Activated CD4-positive, alpha-beta T cell treated with anti-CD3 and anti-CD28 coated beads, Interleukin-2, amount 50 U/mL, for 48 hours (primary cell): ENCODE results near the gene TMEM61.
"Not testable (repeated sequence)": the region's sequence is repeated elsewhere in the genome, so short reads cannot be mapped to it uniquely, and the experiment has no call there.

Experiments used
- DNase-seq, 2 experiments: peaks; one replicate each; pipeline ENCODE4 v3.0.0-alpha.2; 2020

The TMEM61 gene

DNA sequence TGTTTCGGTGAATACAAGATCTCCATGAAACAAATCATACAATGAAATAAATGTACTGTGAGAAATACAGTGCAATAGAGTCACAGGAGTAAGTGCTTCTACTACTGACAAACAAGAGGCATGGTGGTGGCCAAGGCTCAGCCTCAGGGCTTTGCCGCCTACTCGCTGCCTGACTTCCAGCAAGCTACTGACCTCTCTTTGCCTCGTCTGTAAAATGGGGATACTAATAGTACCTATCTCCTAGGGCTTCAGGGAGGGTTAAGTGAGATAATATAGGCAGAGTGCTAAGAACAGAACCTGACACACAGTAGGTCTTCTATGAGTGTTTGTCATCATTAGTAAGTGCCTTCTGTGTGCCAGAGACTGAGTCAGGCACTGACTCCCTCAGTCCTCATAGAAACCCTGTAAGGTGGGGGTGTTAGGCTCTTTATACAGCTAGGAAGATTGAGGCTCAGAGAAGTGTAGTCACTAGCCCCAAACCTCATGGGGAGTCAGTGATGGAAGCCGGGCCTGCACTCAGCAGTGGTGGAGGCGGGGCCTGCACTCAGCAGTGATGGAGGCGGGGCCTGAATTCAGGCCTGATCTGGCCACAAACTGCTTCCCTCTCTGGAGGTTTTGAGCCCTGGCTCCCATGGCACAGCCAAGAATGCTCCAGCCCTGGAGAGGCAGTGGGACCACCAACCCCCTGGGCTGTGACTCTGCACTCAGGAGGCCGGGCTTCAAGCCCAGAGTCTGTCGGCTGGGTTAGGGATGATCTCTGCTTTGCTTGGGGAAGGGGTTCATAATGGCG, 25.1 kb downstream of the TMEM61 start:
- DNase-seq: no peak

- DNase-seq: no peak
Observed at GRCh38 chr1:55006931-55007330, 26.5 kb downstream of the TMEM61 start.

DNA sequence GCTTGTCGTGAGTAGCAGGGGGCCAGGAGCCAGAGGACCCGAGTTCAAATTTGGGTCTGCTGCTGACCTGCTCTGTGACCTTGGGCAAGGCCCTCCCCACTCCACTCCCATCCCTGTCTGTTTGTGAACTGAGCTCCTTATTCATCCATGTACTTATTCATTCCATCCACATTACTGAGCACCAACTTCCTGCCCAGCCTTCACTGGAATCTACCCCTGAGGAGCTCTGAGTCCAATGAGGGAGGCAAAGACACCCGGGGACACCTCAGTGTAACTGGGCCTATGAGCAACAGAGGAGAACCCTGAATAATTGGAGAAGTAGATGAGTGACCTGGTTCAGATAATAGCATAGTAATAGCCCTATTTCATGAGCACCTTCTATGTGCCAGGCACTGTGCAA, 27.2 kb downstream of the TMEM61 start:
- DNase-seq: no peak

- no peak for DNase-seq
Observed at GRCh38 chr1:55010194-55010886, 29.9 kb downstream of the TMEM61 start.

DNA sequence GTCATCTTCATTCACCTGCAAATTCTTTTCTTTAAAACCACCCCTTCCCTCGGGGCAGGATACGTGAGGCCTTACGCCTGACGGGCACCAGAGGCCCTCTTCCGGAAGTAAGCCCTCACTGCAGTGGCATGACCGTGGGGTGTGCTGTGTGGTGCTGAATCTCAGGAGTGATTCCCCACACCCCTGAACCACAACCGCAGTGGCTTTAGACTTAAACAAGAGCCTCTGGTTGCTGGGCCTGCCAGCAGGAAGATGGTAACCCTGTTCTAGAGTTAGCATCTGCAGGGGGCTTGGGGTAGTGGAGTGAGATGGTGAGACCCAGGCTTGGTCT, 30.4 kb downstream of the TMEM61 start:
- no peak for DNase-seq

- DNase-seq: no peak
Observed at GRCh38 chr1:55012661-55013060, 32.2 kb downstream of the TMEM61 start.

DNA sequence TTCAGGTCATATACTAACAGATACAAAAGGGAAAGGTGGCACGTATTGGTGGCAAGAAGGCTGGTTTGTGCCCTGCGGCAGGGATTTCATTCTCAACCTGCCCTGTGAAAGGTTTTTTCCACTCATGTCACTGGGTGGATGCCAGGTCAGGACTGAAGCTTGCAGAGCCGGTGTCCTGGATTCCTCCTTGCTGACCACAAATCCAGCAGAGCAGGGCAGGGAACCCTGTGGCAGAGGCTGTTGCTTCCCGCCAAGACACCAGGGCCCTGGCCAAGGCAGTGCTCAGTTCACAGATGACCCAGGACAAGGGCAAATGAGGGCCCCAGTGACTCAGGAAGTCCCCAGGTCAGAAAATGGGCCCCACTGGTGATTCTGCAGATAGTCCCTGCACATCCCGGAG, 34.7 kb downstream of the TMEM61 start:
- no peak for DNase-seq

DNA sequence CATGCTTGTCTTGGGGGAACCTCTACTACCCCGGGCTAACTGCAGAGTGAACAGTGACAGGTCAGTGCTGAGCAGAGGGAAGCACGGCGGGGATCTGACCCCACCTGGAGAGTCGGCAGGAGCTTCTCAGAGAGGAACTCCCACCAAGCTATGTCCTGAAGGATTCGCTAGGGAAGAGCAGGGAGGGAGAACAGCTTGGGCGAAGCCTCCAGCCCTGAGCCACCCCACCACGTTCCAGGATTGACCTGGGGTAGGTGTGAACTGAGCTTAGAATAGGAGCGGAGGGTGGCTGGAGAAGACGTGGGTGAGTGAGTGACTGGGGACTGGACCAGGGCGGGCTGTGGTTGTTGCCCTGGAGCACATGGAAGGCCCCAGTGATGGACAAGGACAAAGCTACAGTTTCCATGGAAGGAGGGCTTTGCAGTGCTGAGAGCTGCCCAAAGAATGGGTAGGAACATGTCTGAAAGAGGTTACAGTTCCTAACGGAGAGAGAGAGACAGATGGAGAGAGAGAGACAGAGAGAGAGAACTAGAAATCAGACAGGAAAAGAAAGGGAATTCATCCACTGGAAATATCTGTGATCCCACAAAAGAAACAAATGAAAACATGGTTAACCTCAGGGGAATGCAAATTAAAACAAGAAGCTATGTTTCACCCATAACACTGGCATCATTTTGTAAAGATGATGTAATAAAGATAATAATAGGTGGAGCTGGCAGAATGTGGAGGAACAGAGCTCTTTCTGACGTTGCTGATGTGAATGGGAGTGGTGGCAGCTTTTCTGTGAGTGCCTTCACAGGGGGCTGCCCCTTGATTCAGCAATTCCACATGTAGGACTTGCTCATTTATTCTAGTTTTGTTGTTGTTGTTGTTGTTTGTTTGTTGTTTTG, 35.5 kb downstream of the TMEM61 start:
- DNase-seq: no peak

DNA sequence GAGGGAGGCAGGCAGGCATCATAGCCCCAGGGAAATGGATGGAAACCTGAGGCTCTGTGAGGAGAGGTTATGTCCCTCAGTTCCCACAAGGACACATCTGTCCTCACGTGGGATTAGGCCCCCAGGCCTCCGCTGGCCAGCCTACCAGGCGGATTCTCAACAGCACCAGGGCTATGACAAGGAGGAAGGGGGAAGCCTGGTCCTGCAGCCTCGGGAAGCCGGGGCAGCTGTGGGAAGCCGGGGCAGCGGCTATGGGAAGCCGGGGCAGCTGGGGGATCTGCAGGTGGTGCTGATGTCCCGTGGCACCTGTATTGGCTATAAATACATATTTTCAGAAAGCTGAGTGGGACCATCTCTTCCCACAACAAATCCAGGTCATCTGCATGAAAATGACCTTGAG, 38.0 kb downstream of the TMEM61 start:
- DNase-seq: no peak

- DNase-seq: peak; percentile 81 to 85
Observed at GRCh38 chr1:55021942-55022546, 41.6 kb downstream of the TMEM61 start.

DNA sequence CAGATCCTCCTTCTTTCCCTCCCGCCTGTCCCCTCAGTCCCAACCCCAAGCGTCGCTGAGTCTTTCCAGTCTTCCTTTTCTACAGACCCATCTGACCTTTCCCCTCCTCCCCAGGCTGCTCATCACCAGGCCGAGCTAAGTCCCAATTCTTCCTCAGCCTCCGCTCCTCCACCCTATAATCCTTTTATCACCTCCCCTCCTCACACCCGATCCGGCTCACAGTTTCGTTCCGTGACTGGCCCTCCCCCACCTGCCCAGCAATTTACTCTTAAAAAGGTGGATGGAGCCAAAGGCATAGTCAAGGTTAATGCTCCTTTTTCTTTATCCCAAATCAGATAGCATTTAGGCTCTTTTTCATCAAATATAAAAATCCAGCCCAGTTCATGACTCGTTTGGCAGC, 43.7 kb downstream of the TMEM61 start:
- DNase-seq: not testable (repeated sequence)

DNA sequence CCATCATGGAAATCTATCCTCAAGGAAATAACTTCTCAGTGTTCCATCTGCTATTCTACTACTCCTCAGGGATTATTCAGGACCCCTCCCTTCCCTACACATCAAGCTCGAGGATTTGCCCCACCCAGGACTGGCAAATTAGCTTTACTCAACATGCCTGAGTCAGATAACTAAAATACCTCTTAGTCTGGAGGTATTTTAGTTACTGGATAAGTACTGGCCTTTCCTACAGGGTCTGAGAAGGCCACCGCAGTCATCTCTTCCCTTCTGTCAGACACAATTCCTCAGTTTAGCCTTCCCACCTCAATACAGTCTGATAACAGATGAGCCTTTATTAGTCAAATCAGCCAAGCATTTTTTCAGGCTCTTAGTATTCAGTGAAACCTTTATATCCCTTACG, 46.3 kb downstream of the TMEM61 start:
- DNase-seq: not testable (repeated sequence)

DNA sequence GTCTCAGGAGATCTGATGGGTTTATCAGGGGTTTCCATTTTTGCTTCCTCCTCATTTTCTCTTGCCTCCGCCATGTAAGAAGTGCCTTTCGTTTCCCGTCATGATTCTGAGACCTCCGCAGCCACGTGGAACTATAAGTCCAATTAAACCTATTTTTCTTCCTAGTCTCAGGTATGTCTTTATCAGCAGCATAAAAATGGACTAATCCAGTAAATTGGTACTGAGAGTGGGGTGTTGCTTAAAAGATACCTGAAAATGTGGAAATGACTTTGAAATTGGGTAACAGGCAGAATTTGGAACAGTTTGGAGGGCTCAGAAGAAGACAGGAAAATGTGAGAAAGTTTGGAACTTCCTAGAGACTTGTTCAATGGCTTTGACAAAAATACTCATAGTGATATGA, 50.7 kb downstream of the TMEM61 start:
- not testable (repeated sequence) for DNase-seq

- DNase-seq: no peak
Observed at GRCh38 chr1:55033265-55033614, 52.8 kb downstream of the TMEM61 start.

GRCh38 chr1:55034476-55035133, 54.2 kb downstream of the TMEM61 start:
- no peak for DNase-seq

GRCh38 chr1:55035904-55036303, 55.5 kb downstream of the TMEM61 start:
- no peak for DNase-seq

DNA sequence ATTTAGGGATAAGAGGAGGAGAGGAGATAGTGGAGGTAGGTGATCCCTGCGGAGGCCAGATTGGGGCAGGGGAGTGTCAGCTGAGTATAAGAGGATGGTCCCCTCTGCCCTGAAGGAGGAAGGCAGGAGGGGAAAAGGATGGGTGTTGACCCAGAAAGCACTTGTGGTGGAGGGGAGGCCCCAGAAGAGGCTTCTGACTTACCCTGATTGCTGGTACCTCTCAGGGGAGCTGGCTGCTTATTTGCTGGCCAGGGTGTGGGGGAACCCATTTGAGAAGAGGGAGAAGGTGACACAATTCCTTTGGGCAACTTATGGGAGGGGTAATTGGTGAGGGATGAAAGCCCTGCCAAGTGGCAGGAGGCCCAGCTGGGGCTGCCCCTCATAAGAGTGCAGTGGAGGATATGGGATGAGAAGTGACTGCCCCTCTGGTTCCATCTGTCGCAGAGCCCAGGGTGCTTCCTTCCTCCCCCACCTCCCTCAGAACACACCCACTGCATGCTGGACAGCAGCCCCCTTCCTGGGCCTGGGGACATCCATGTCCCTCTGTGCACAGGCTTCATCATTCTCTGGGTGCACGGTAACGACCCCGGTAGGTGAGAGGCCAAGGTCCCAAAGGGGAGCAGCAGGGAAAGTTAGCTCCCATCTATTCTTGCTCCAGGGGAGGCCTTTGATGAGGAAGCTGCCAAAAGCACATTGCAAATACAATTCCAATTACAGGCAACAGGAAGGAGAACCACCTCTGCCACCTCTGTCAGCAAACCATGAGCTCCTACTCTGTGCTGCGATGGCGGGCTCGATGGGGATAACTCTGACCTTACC, 57.5 kb downstream of the TMEM61 start:
- DNase-seq: no peak

DNA sequence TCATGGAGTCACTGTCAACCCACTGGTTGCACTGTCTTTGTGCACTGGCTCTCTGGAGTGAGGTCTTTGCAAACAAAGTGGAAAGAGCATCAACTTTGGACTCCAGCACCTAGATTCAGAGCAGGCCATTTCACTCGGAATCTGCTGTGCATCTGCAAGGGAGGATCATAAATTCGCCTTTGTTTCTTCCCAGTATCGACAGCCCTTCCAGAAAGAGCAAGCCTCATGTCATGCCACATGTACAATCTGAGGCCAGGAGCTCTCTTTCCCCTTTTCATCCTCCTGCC, 58.1 kb downstream of the TMEM61 start:
- no peak for DNase-seq

DNA sequence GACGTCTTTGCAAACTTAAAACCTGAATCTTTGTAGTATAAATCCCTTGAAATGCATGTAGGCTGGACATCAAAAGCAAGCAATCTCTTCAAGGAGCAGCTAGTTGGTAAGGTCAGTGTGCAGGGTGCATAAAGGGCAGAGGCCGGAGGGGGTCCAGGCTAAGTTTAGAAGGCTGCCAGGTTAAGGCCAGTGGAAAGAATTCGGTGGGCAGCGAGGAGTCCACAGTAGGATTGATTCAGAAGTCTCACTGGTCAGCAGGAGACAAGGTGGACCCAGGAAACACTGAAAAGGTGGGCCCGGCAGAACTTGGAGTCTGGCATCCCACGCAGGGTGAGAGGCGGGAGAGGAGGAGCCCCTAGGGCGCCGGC, 58.5 kb downstream of the TMEM61 start:
- no peak for DNase-seq

DNA sequence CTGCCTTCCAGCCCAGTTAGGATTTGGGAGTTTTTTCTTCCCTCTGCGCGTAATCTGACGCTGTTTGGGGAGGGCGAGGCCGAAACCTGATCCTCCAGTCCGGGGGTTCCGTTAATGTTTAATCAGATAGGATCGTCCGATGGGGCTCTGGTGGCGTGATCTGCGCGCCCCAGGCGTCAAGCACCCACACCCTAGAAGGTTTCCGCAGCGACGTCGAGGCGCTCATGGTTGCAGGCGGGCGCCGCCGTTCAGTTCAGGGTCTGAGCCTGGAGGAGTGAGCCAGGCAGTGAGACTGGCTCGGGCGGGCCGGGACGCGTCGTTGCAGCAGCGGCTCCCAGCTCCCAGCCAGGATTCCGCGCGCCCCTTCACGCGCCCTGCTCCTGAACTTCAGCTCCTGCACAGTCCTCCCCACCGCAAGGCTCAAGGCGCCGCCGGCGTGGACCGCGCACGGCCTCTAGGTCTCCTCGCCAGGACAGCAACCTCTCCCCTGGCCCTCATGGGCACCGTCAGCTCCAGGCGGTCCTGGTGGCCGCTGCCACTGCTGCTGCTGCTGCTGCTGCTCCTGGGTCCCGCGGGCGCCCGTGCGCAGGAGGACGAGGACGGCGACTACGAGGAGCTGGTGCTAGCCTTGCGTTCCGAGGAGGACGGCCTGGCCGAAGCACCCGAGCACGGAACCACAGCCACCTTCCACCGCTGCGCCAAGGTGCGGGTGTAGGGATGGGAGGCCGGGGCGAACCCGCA, 59.1 kb downstream of the TMEM61 start, which contains the start of gene PCSK9:
PCSK9 (plus strand) TSS at position 207 of the 741 bp plus-strand sequence; CDS start at position 497, 290 bp downstream.
- no peak for DNase-seq
